HCT116 (cell line): Measurements from ENCODE around the gene ASPG. TPM values are rescaled to one million over a fixed set of nuclear protein-coding genes. Genes with fewer than 3 reads are reported as not detected.

Experiments
- ATAC-seq: fragments of 200-7000 bp; cut with Tn5 transposase; 2 replicates; pipeline ENCODE4 v1.9.1; 2020; ENCODE audit warnings: mild to moderate bottlenecking, moderate library complexity
- BruUV-seq: library from RNA; stranded (reverse); fragments of 400-500 nt; replicated peaks from 2 replicates; lab custom pipeline; 2021; lab: Mats Ljungman, UMichigan
- CTCF ChIA-PET: fragments of 300-600 bp; sonication (Branson Sonifier 250); formaldehyde crosslinking; loops from one replicate; lab custom pipeline; 2021; ENCODE audit warnings: antibody characterized with exemption; lab: Charles Lee
- POLR2A ChIA-PET: fragments of 300-600, 350-600 bp; sonication (Branson Sonifier 250); formaldehyde crosslinking; loops from one replicate; lab custom pipeline; 2021; ENCODE audit warnings: antibody characterized with exemption; lab: Charles Lee
- RAD21 ChIA-PET, 2 experiments: fragments of 300-600 bp; sonication (Branson Sonifier 250); formaldehyde crosslinking; loops; one replicate each; lab custom pipeline; 2023; ENCODE audit warnings: low total read pairs in 2 of 2; ENCODE audit not compliant: uncharacterized antibody in 2 of 2, unreplicated experiment in 2 of 2, low non-redundant PET in 1 of 2; lab: Charles Lee
- DNase-seq: peaks from one replicate; pipeline ENCODE4 v3.0.0-alpha.2; 2010; ENCODE audit warnings: low read depth, low spot score
- H2AFZ ChIP-seq: fragments of 200-600 bp; shearing (Covaris generic), sonication (generic); 2 replicates; pipeline ENCODE4 v1.6.1; 2017; ENCODE audit warnings: low read depth, mixed run types, mixed read lengths, antibody characterized with exemption, low read length; ENCODE audit not compliant: poor library complexity, severe bottlenecking
- H3K27ac ChIP-seq: 2 replicates; pipeline ENCODE4 v1.5.1; 2012; ENCODE audit warnings: low read depth, low read length
- H3K27me3 ChIP-seq: fragments of 200-600 bp; sonication (generic); 2 replicates; pipeline ENCODE4 v1.6.1; 2016; ENCODE audit warnings: mixed run types, low read length, mixed read lengths; ENCODE audit not compliant: insufficient read depth
- H3K36me3 ChIP-seq, 2 experiments: fragments of 200-500 bp in 1 of 2; fragments of 200-600 bp in 1 of 2; sonication (Bioruptor generic) in 1 of 2; sonication (generic) in 1 of 2; 2 replicates each; pipeline versions ENCODE4 v1.5.1 to v1.6.1; 2014 to 2016; ENCODE audit warnings: low read length in 2 of 2, inconsistent platforms in 1 of 2, mixed read lengths in 1 of 2, mixed run types in 1 of 2; ENCODE audit not compliant: insufficient read depth in 2 of 2, control insufficient read depth in 1 of 2
- H3K4me1 ChIP-seq, 2 experiments: fragments of 200-600 bp in 1 of 2; sonication (generic) in 1 of 2; 2 replicates each; pipeline versions ENCODE4 v1.5.1 to v1.6.1; 2012 to 2017; ENCODE audit warnings: low read length in 2 of 2, inconsistent platforms in 1 of 2, mild to moderate bottlenecking in 1 of 2, mixed read lengths in 1 of 2, mixed run types in 1 of 2, moderate library complexity in 1 of 2; ENCODE audit not compliant: insufficient read depth in 2 of 2, control insufficient read depth in 1 of 2
- H3K4me2 ChIP-seq: fragments of 200-600 bp; sonication (generic); 2 replicates; pipeline ENCODE4 v1.6.1; 2017; ENCODE audit warnings: mixed run types, low read length, mixed read lengths
- H3K4me3 ChIP-seq, 2 experiments: fragments of 200-600 bp in 1 of 2; sonication (generic) in 1 of 2; replicated peaks in 1 of 2; 2 replicates each; pipeline ENCODE4 v1.5.1; 2011 to 2016; ENCODE audit warnings: low read length in 2 of 2, control low read depth in 1 of 2, low read depth in 1 of 2, mild to moderate bottlenecking in 1 of 2, mixed read lengths in 1 of 2, mixed run types in 1 of 2
- H3K79me2 ChIP-seq: fragments of 200-600 bp; sonication (generic); 2 replicates; pipeline ENCODE4 v1.6.1; 2017; ENCODE audit warnings: mild to moderate bottlenecking, mixed run types, low read length, moderate library complexity, mixed read lengths; ENCODE audit not compliant: insufficient read depth
- H3K9ac ChIP-seq: fragments of 200-600 bp; sonication (generic); 2 replicates; pipeline ENCODE4 v1.6.1; 2016; ENCODE audit warnings: low read length, mixed read lengths
- H3K9me2 ChIP-seq: fragments of 200-600 bp; sonication (generic), shearing (Covaris generic); 2 replicates; pipeline ENCODE4 v1.6.1; 2017; ENCODE audit warnings: mixed run types, mild to moderate bottlenecking, moderate library complexity; ENCODE audit not compliant: insufficient read depth
- H3K9me3 ChIP-seq, 2 experiments: fragments of 200-500 bp in 1 of 2; fragments of 200-600 bp in 1 of 2; sonication (Bioruptor generic) in 1 of 2; sonication (generic) in 1 of 2; 2 replicates each; pipeline ENCODE4 v1.6.1; 2014 to 2017; ENCODE audit warnings: low read length in 2 of 2, mixed read lengths in 2 of 2, inconsistent platforms in 1 of 2, low read depth in 1 of 2, mild to moderate bottlenecking in 1 of 2, mixed run types in 1 of 2, moderate library complexity in 1 of 2; ENCODE audit not compliant: control insufficient read depth in 1 of 2, insufficient read depth in 1 of 2
- H4K20me1 ChIP-seq: fragments of 200-600 bp; sonication (generic), shearing (Covaris generic); 2 replicates; pipeline ENCODE4 v1.6.1; 2017; ENCODE audit warnings: mixed run types, mild to moderate bottlenecking, moderate library complexity; ENCODE audit not compliant: insufficient read depth
- CBX3 ChIP-seq: IDR thresholded peaks from 2 replicates; pipeline ENCODE4 v1.6.1; 2012; ENCODE audit warnings: low read depth
- CEBPB ChIP-seq: IDR thresholded peaks from 2 replicates; pipeline ENCODE4 v1.6.1; 2012; ENCODE audit warnings: low read depth
- ELF1 ChIP-seq: IDR thresholded peaks from 2 replicates; pipeline ENCODE4 v1.6.1; 2012; ENCODE audit warnings: low read depth, borderline replicate concordance
- EZH2 ChIP-seq: fragments of 200-600 bp; sonication (generic); IDR thresholded peaks from 2 replicates; pipeline ENCODE4 v1.6.1; 2017; ENCODE audit warnings: antibody characterized with exemption, mixed run types
- EZH2phosphoT487 ChIP-seq: fragments of 200-600 bp; IDR thresholded peaks from 2 replicates; pipeline ENCODE4 v1.6.1; 2018; ENCODE audit warnings: antibody characterized with exemption, borderline replicate concordance
- JUND ChIP-seq: IDR thresholded peaks from 2 replicates; pipeline ENCODE4 v1.6.1; 2012
- MAX ChIP-seq: IDR thresholded peaks from 2 replicates; pipeline ENCODE4 v1.6.1; 2012
- RAD21 ChIP-seq: IDR thresholded peaks from 2 replicates; pipeline ENCODE4 v1.6.1; 2012; ENCODE audit warnings: low read depth, mild to moderate bottlenecking
- REST ChIP-seq: IDR thresholded peaks from 2 replicates; pipeline ENCODE4 v1.6.1; 2012; ENCODE audit warnings: low read depth
- TCF7L2 ChIP-seq: IDR thresholded peaks from 2 replicates; pipeline ENCODE4 v1.7.0; 2011; ENCODE audit warnings: borderline replicate concordance, inconsistent platforms; ENCODE audit not compliant: insufficient read depth, insufficient read length; ENCODE audit errors: extremely low read depth
- intact Hi-C: fragments of 100-400 bp; cut with micrococcal nuclease; formaldehyde crosslinking; loops from 2 replicates; pipeline ENCODE4 v1.10.0; 2022
- total RNA-seq: library from RNA; stranded (reverse); gene quantifications from one replicate; pipeline ENCODE4 v1.2.1, GENCODE V29; 2021; ENCODE audit not compliant: unreplicated experiment

The ASPG gene
- total RNA-seq, 1 experiment from 2014 or later: not detected

- TF ChIP-seq CEBPB: no peak
- no peak for TF ChIP-seq TCF7L2
- no peak for TF ChIP-seq EZH2phosphoT487
- TF ChIP-seq JUND: no peak
- TF ChIP-seq RAD21: no peak
- TF ChIP-seq CBX3: no peak
- no peak for TF ChIP-seq MAX
These were observed 66.2 kb downstream of the ASPG start (continued) for GRCh38 chr14:104151566-104152245.

GRCh38 chr14:104152246-104152575 is 66.7 kb downstream of the ASPG start:
- Histone ChIP-seq H3K9ac (no peak overlapping the region), H3K4me2 (no peak overlapping the region), H3K27ac (no peak overlapping the region), H3K9me3 (no peaks in the 10 kb centered on the region), H2AFZ (no peak overlapping the region), H3K79me2 (peaks cover 9% of the 10 kb centered on the region; the same call in 1 of the 2 replicates)
- DNase-seq: no peak
- ChIA-PET POLR2A (no interaction called here), CTCF (no interaction called here)
- TF ChIP-seq REST (no peak), EZH2 (no peak), ELF1 (no peak), RAD21 (no peak)
- TF ChIP-seq, all 23 proteins: peak for 0
- Histone ChIP-seq H3K4me3 (no peak overlapping the region), H3K9me2 (no peaks in the 10 kb centered on the region), H3K27me3 (no peaks in the 10 kb centered on the region), H3K36me3 (no peaks in the 10 kb centered on the region; a peak in 1 of 4 replicates), H3K4me1 (peaks cover 11 to 18% of the 10 kb centered on the region in 2 experiments), H4K20me1 (no peaks in the 10 kb centered on the region)
- intact Hi-C loops: no loop called here
- ATAC-seq: no peak
- RAD21 ChIA-PET: interaction anchor here in 1 of 2 experiments (0.6 kb wide), 1 partner anchor 35 kb away, joined by 6 read pairs; no protein-coding TSS in a partner anchor
- BruUV-seq: no TSS peak
